ENCODE measurements around the gene CGNL1.

Gene CGNL1

DNA sequence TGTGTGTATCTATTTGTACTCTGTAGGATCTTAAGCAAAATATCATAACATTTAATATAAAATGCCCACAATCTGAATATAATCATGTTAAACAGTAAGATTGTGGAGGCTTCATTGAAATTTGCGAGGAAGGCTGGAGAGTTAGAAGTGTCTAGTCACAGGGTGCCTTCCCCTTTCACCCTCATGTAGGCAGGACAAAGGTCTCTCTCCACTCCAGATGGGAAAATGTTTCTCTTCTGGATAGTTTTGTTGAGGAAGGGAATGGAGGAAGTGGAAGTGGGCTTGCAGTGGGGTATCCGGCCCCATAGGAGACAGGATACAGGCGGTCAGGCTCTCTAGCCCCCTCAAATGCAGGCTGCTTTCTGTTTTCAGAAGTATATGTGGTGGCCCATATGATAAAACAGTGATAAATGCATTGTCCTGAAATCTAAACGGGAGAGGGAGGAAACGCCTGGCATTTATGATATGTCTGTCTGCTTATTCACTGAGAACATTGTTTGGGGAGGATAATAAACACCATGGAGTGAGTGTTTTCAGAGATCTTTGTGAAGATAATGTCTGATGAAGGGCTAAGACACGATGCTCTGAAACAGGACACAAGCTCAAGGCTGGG, 202.1 kb downstream of the CGNL1 start:
- Histone ChIP-seq H3K9me3 (ENCODE audit: insufficient read depth, low read length) (peaks cover 14% of the 10 kb centered on the region), H3K36me3 (replicated peaks; ENCODE audit: low read depth, low read length) (peaks cover 14% of the 10 kb centered on the region), H3K4me2 (ENCODE audit: low read length) (no peak overlapping the region), H3K9ac (ENCODE audit: low read length) (no peak overlapping the region), H3K4me3 (ENCODE audit: low read length) (no peak overlapping the region), H3K27me3 (ENCODE audit: low read depth, low read length) (no peaks in the 10 kb centered on the region), H3K27ac (ENCODE audit: low read length) (no peak overlapping the region), H2AFZ (ENCODE audit: low read depth, low read length) (no peak overlapping the region), H3K79me2 (ENCODE audit: low read length) (no peaks in the 10 kb centered on the region), H4K20me1 (ENCODE audit: insufficient read depth, low read length) (no peaks in the 10 kb centered on the region), H3K4me1 (ENCODE audit: low read length) (no peaks in the 10 kb centered on the region)
- TF ChIP-seq CTCF (IDR thresholded peaks at IDR 0.05; ENCODE audit: low read depth, low read length) (no peak), EZH2phosphoT487 (IDR thresholded peaks at IDR 0.05; ENCODE audit: low read depth) (no peak)

- Histone ChIP-seq H3K4me2 (ENCODE audit: low read length) (no peak overlapping the region), H3K79me2 (ENCODE audit: low read length) (no peaks in the 10 kb centered on the region), H3K4me1 (ENCODE audit: low read length) (no peaks in the 10 kb centered on the region), H3K9ac (ENCODE audit: low read length) (no peak overlapping the region), H2AFZ (ENCODE audit: low read depth, low read length) (no peak overlapping the region), H3K36me3 (replicated peaks; ENCODE audit: low read depth, low read length) (peaks cover 21% of the 10 kb centered on the region), H4K20me1 (ENCODE audit: insufficient read depth, low read length) (no peaks in the 10 kb centered on the region), H3K4me3 (ENCODE audit: low read length) (no peak overlapping the region), H3K27me3 (ENCODE audit: low read depth, low read length) (no peaks in the 10 kb centered on the region), H3K9me3 (ENCODE audit: insufficient read depth, low read length) (peaks cover 22% of the 10 kb centered on the region), H3K27ac (ENCODE audit: low read length) (no peak overlapping the region)
- TF ChIP-seq CTCF (IDR thresholded peaks at IDR 0.05; ENCODE audit: low read depth, low read length) (no peak), EZH2phosphoT487 (IDR thresholded peaks at IDR 0.05; ENCODE audit: low read depth) (no peak)
Observed at GRCh38 chr15:57580428-57580827, 204.1 kb downstream of the CGNL1 start.

GRCh38 chr15:57580866-57581265, 204.6 kb downstream of the CGNL1 start:
- Histone ChIP-seq H3K4me3 (ENCODE audit: low read length) (no peak overlapping the region), H2AFZ (ENCODE audit: low read depth, low read length) (no peak overlapping the region), H3K27me3 (ENCODE audit: low read depth, low read length) (no peaks in the 10 kb centered on the region), H3K4me2 (ENCODE audit: low read length) (no peak overlapping the region), H3K36me3 (replicated peaks; ENCODE audit: low read depth, low read length) (peaks cover 23% of the 10 kb centered on the region), H3K9ac (ENCODE audit: low read length) (no peak overlapping the region), H3K27ac (ENCODE audit: low read length) (no peak overlapping the region), H3K9me3 (ENCODE audit: insufficient read depth, low read length) (peaks cover 22% of the 10 kb centered on the region), H3K4me1 (ENCODE audit: low read length) (peaks cover 3% of the 10 kb centered on the region), H4K20me1 (ENCODE audit: insufficient read depth, low read length) (no peaks in the 10 kb centered on the region), H3K79me2 (ENCODE audit: low read length) (no peaks in the 10 kb centered on the region)
- TF ChIP-seq EZH2phosphoT487 (IDR thresholded peaks at IDR 0.05; ENCODE audit: low read depth) = no peak
- no peak for TF ChIP-seq CTCF (IDR thresholded peaks at IDR 0.05; ENCODE audit: low read depth, low read length)

DNA sequence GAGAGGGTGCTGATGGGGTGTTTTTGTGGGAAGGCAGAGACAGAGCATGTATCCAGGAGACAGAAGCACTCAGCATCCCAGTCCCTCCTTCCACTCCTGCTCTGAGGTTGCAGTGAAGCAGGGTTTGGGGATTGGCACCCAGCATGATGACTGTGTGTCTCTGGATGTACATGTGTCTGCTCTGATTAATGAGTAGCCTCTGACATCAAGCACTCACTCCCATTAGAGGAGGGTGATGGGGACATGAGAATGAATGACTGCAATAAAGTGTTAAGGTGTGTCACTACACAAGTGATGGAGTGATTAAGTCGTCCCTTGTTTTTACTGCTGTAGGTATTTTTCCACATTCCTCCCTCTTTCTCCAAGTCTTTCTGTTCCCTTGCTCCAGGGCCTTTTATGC, 205.8 kb downstream of the CGNL1 start:
- Histone ChIP-seq H2AFZ (ENCODE audit: low read depth, low read length) (no peak overlapping the region), H3K27me3 (ENCODE audit: low read depth, low read length) (no peaks in the 10 kb centered on the region), H4K20me1 (ENCODE audit: insufficient read depth, low read length) (no peaks in the 10 kb centered on the region), H3K9ac (ENCODE audit: low read length) (no peak overlapping the region), H3K4me1 (ENCODE audit: low read length) (peaks cover 15% of the 10 kb centered on the region), H3K79me2 (ENCODE audit: low read length) (no peaks in the 10 kb centered on the region), H3K36me3 (replicated peaks; ENCODE audit: low read depth, low read length) (peaks cover 23% of the 10 kb centered on the region), H3K4me2 (ENCODE audit: low read length) (no peak overlapping the region), H3K4me3 (ENCODE audit: low read length) (no peak overlapping the region), H3K27ac (ENCODE audit: low read length) (no peak overlapping the region), H3K9me3 (ENCODE audit: insufficient read depth, low read length) (peaks cover 22% of the 10 kb centered on the region)
- no peak for TF ChIP-seq CTCF (IDR thresholded peaks at IDR 0.05; ENCODE audit: low read depth, low read length)
- TF ChIP-seq EZH2phosphoT487 (IDR thresholded peaks at IDR 0.05; ENCODE audit: low read depth) = no peak

Data from OCI-LY3 (cell line).